PC-9 (cell line): Measurements from ENCODE around the gene SLC28A2.

ENCODE experiments used
- EZH2 ChIP-seq: fragments of 200-600 bp; sonication (generic); IDR thresholded peaks from 2 replicates; pipeline ENCODE4 v1.8.0; 2017; ENCODE audit warnings: antibody characterized with exemption, low read depth
- TF ChIP-seq, protein P1 (sequence below): fragments of 200-600 bp; sonication (generic); conservative IDR thresholded peaks from 2 replicates; pipeline ENCODE4 v1.6.1; 2017; ENCODE audit warnings: mixed run types, antibody characterized with exemption, mild to moderate bottlenecking, moderate library complexity

DNA sequence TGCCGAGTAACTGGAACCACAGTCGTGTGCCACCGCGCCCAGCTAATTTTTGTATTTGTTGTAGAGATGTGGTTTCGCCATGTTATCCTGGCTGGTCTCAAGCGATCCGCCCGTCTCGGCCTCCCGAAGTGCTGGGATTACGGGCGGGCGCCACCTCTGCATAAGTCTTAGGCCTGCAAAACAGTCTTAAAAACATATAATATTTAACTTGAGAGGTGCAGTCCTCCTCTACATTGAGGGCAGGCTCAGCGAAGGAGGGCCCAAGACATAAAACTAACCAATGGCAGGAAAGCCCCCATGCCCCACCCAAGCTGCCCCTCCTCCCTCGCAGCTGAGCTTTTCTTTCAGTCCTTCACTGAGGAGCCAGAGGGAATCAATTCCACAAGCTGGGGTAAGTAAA lies at the start of gene SLC28A2:
- TF ChIP-seq, protein P1, sequence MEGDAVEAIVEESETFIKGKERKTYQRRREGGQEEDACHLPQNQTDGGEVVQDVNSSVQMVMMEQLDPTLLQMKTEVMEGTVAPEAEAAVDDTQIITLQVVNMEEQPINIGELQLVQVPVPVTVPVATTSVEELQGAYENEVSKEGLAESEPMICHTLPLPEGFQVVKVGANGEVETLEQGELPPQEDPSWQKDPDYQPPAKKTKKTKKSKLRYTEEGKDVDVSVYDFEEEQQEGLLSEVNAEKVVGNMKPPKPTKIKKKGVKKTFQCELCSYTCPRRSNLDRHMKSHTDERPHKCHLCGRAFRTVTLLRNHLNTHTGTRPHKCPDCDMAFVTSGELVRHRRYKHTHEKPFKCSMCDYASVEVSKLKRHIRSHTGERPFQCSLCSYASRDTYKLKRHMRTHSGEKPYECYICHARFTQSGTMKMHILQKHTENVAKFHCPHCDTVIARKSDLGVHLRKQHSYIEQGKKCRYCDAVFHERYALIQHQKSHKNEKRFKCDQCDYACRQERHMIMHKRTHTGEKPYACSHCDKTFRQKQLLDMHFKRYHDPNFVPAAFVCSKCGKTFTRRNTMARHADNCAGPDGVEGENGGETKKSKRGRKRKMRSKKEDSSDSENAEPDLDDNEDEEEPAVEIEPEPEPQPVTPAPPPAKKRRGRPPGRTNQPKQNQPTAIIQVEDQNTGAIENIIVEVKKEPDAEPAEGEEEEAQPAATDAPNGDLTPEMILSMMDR = no peak
- TF ChIP-seq EZH2 = no peak
